Endothelial cell of umbilical vein (primary cell): ENCODE results near the gene RPS21.

Source experiments
- EZH2 ChIP-seq: IDR thresholded peaks from 2 replicates; pipeline ENCODE4 v1.6.1; 2012; ENCODE audit warnings: borderline replicate concordance, low read depth, mild to moderate bottlenecking, moderate library complexity, low read length, inconsistent platforms; ENCODE audit not compliant: severe bottlenecking
- POLR2A ChIP-seq: IDR thresholded peaks from 2 replicates; pipeline ENCODE4 v1.6.1; 2012; ENCODE audit warnings: low read depth, mild to moderate bottlenecking, control low read depth, low read length
- TF ChIP-seq, protein P1 (sequence below), 2 donors: IDR thresholded peaks; 1 replicate in 1 of 2; 2 replicates in 1 of 2; pipeline ENCODE4 v1.5.1; 2011; ENCODE audit warnings: low read length in 2 of 2, mild to moderate bottlenecking in 2 of 2, moderate library complexity in 2 of 2, control low read depth in 1 of 2, inconsistent platforms in 1 of 2, low read depth in 1 of 2; ENCODE audit not compliant: insufficient read depth in 1 of 2; ENCODE audit errors: extremely low read depth in 1 of 2
- TF ChIP-seq, protein P2 (sequence below): IDR thresholded peaks from 2 replicates; pipeline ENCODE4 v1.6.1; 2011; ENCODE audit not compliant: insufficient read depth, insufficient read length

DNA sequence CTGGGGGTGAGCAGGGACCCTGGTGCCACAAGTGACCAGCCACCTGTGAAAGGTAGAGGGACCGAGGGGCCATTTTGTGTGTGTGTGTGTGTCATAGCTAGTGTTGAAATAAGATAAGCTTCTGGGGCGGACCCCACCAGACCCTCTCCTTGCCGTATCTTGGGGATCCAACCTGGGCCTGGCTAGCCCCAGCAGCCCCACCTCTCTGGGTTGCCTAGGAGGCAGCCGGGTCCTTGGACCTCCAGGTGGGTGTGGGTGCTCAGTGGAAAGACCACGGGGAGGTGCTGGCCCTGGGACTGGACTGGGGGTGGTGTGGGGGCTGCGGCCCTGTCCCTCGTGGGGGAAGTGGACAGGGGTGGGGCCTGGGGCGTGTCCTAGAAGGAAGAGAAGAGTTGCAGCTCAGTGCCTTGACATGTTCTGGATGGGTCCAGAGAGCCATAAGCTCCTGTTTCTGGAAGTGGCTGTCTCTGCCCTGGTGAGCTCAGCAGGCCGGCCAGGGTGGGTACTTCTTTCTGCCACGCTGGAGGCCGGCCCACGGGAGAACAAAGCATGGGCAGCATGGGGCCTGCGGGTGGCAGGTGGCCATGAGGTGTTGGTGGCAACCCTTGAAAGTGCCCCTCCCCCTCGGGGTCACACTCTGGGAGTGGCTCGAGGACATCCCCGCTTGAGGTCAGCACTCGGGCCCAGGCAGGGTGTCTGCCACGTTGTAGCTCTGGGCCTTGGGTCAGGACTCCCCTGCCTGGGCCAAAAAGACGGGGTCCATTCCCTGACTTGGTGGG, 32.0 kb downstream of the RPS21 start:
- no peak for TF ChIP-seq EZH2
- no peak for TF ChIP-seq POLR2A
- TF ChIP-seq, protein P1, sequence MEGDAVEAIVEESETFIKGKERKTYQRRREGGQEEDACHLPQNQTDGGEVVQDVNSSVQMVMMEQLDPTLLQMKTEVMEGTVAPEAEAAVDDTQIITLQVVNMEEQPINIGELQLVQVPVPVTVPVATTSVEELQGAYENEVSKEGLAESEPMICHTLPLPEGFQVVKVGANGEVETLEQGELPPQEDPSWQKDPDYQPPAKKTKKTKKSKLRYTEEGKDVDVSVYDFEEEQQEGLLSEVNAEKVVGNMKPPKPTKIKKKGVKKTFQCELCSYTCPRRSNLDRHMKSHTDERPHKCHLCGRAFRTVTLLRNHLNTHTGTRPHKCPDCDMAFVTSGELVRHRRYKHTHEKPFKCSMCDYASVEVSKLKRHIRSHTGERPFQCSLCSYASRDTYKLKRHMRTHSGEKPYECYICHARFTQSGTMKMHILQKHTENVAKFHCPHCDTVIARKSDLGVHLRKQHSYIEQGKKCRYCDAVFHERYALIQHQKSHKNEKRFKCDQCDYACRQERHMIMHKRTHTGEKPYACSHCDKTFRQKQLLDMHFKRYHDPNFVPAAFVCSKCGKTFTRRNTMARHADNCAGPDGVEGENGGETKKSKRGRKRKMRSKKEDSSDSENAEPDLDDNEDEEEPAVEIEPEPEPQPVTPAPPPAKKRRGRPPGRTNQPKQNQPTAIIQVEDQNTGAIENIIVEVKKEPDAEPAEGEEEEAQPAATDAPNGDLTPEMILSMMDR (IDR thresholded peaks at IDR 0.05; ENCODE audit: extremely low read depth in 1 of 2, insufficient read depth in 1 of 2, low read depth in 1 of 2, low read length in 2 of 2), result no peak
- TF ChIP-seq, protein P2, sequence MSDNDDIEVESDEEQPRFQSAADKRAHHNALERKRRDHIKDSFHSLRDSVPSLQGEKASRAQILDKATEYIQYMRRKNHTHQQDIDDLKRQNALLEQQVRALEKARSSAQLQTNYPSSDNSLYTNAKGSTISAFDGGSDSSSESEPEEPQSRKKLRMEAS, result no peak
